ENCODE results near the gene OR52H1. TPM values are rescaled to one million over a fixed set of nuclear protein-coding genes. Genes with fewer than 3 reads are reported as not detected.
"Not testable (repeated sequence)": the region's sequence is repeated elsewhere in the genome, so short reads cannot be mapped to it uniquely, and the experiment has no call there.

Gene OR52H1
- not detected in 2 replicates for total RNA-seq

GRCh38 chr11:5548440-5548839 lies at the start of gene OR52H1:
OR52H1 (minus strand) TSS chr11:5548540; CDS start chr11:5545505, 3,035 bp downstream.
- no peak for DNase-seq

- no peak for DNase-seq
These were observed 49.6 kb upstream of the OR52H1 start for GRCh38 chr11:5597953-5598352.

GRCh38 chr11:5596607-5597201 lies 48.4 kb upstream of the OR52H1 start, which contains the start of gene TRIM6:
TRIM6 (plus strand) TSS chr11:5596637; CDS start chr11:5596898, 261 bp downstream.
- DNase-seq, result peak; percentile 44

GRCh38 chr11:5593146-5593545 lies 44.8 kb upstream of the OR52H1 start:
- DNase-seq, result no peak

- DNase-seq, result no peak
These were observed 44.3 kb upstream of the OR52H1 start for GRCh38 chr11:5592615-5593014.

GRCh38 chr11:5591613-5592012 lies 43.3 kb upstream of the OR52H1 start:
- DNase-seq, result no peak

GRCh38 chr11:5589906-5590305 lies 41.6 kb upstream of the OR52H1 start:
- DNase-seq, result not testable (repeated sequence)

GRCh38 chr11:5584458-5584857 lies 36.1 kb upstream of the OR52H1 start:
- not testable (repeated sequence) for DNase-seq

- DNase-seq, result no peak
These were observed 32.7 kb upstream of the OR52H1 start for GRCh38 chr11:5581014-5581413.

- no peak for DNase-seq
These were observed 32.2 kb upstream of the OR52H1 start, which contains the start of gene OR52B6 for GRCh38 chr11:5580577-5580976. OR52B6 (plus strand) TSS chr11:5580877; CDS start chr11:5580877, 0 bp downstream.

GRCh38 chr11:5577101-5577500 lies 28.8 kb upstream of the OR52H1 start:
- no peak for DNase-seq

- DNase-seq, result no peak
These were observed 26.8 kb upstream of the OR52H1 start for GRCh38 chr11:5575152-5575551.

- DNase-seq, result no peak
These were observed 26.3 kb upstream of the OR52H1 start for GRCh38 chr11:5574654-5575053.

GRCh38 chr11:5564259-5565019 lies 16.1 kb upstream of the OR52H1 start:
- no peak for DNase-seq

GRCh38 chr11:5557751-5558150 lies 9.4 kb upstream of the OR52H1 start:
- no peak for DNase-seq

- DNase-seq, result no peak
These were observed 8.4 kb upstream of the OR52H1 start for GRCh38 chr11:5556596-5557188.

GRCh38 chr11:5553343-5553742 lies 5.0 kb upstream of the OR52H1 start:
- no peak for DNase-seq

- DNase-seq, result no peak
These were observed 2.2 kb upstream of the OR52H1 start for GRCh38 chr11:5550440-5551095.

GRCh38 chr11:5547982-5548381 lies 358 bp downstream of the OR52H1 start:
- DNase-seq, result no peak

- no peak for DNase-seq
These were observed 1.9 kb downstream of the OR52H1 start for GRCh38 chr11:5546457-5546856.

- DNase-seq, result no peak
These were observed 6.9 kb downstream of the OR52H1 start for GRCh38 chr11:5541427-5541826.

GRCh38 chr11:5536482-5536881 lies 11.9 kb downstream of the OR52H1 start:
- DNase-seq, result no peak

GRCh38 chr11:5534046-5534445 lies 14.3 kb downstream of the OR52H1 start:
- DNase-seq, result no peak
